NCI-H1092 treated with DMSO at 0.1 percent for 48 hours (cell line): Measurements from ENCODE around the gene PLEKHM2.

ENCODE experiments used
- DNase-seq: peaks from one replicate; lab custom pipeline; 2025; lab: John Stamatoyannopoulos, UW

Gene PLEKHM2

GRCh38 chr1:15758343-15758931 is 74.3 kb downstream of the PLEKHM2 start, which contains the start of gene FBLIM1:
Gene FBLIM1, plus strand, starts transcription at chr1:15758795. Its CDS starts 6,189 bp downstream, at chr1:15764984.
- no peak for DNase-seq

- no peak for DNase-seq
Observed at GRCh38 chr1:15758953-15759661, 75.0 kb downstream of the PLEKHM2 start.

- DNase-seq: no peak
Observed at GRCh38 chr1:15760520-15761211, 76.5 kb downstream of the PLEKHM2 start.

- no peak for DNase-seq
Observed at GRCh38 chr1:15761366-15762128, 77.4 kb downstream of the PLEKHM2 start.

GRCh38 chr1:15762546-15762945 is 78.4 kb downstream of the PLEKHM2 start:
- DNase-seq: no peak

- DNase-seq: no peak
Observed at GRCh38 chr1:15764269-15764764, 80.2 kb downstream of the PLEKHM2 start.

- no peak for DNase-seq
Observed at GRCh38 chr1:15764890-15765289, 80.8 kb downstream of the PLEKHM2 start.

- no peak for DNase-seq
Observed at GRCh38 chr1:15765495-15766194, 81.5 kb downstream of the PLEKHM2 start.

GRCh38 chr1:15767941-15768340 is 83.8 kb downstream of the PLEKHM2 start:
- DNase-seq: no peak

- DNase-seq: no peak
Observed at GRCh38 chr1:15768388-15768787, 84.3 kb downstream of the PLEKHM2 start.

GRCh38 chr1:15770313-15770962 is 86.3 kb downstream of the PLEKHM2 start:
- no peak for DNase-seq

- DNase-seq: no peak
Observed at GRCh38 chr1:15771836-15772515, 87.9 kb downstream of the PLEKHM2 start.

GRCh38 chr1:15775706-15776105 is 91.6 kb downstream of the PLEKHM2 start:
- no peak for DNase-seq

- no peak for DNase-seq
Observed at GRCh38 chr1:15777909-15778707, 94.0 kb downstream of the PLEKHM2 start.
